Transverse colon (tissue), 4 donors: ENCODE results near the gene P4HA1. TPM values are rescaled to one million over a fixed set of nuclear protein-coding genes. Genes with fewer than 3 reads are reported as not detected.

ENCODE experiments used
- DNase-seq: peaks from one replicate; pipeline ENCODE4 v3.0.0-alpha.2; 2019
- H3K27ac ChIP-seq, 4 donors: fragments of 200-600 bp; sonication (generic); 2 replicates each; pipeline ENCODE4 v1.5.1; 2016 to 2018; ENCODE audit warnings: inconsistent platforms in 4 of 4
- H3K27me3 ChIP-seq: fragments of 200-600 bp; sonication (generic); 2 replicates; pipeline ENCODE4 v1.5.1; 2017; ENCODE audit warnings: inconsistent platforms
- H3K36me3 ChIP-seq, 4 donors: fragments of 200-600 bp; sonication (generic); 2 replicates each; pipeline ENCODE4 v1.5.1; 2017 to 2019; ENCODE audit warnings: inconsistent platforms in 4 of 4
- H3K4me1 ChIP-seq, 4 donors: fragments of 200-600 bp; sonication (generic); 2 replicates each; pipeline ENCODE4 v1.5.1; 2017 to 2020; ENCODE audit warnings: inconsistent platforms in 4 of 4
- H3K4me3 ChIP-seq, 4 donors: fragments of 200-600 bp; sonication (generic); 1 replicate in 1 of 4; 2 replicates in 3 of 4; pipeline versions ENCODE4 v1.5.1 to v1.6.1; 2017 to 2019; ENCODE audit warnings: inconsistent platforms in 4 of 4
- H3K9me3 ChIP-seq, 2 donors: fragments of 200-600 bp; sonication (generic); 2 replicates each; pipeline ENCODE4 v1.5.1; 2017 to 2019; ENCODE audit warnings: inconsistent platforms in 2 of 2
- CTCF ChIP-seq, 5 experiments: fragments of 200-600 bp in 3 of 5; fragments of 450-650 bp in 2 of 5; sonication (generic) in 3 of 5; IDR thresholded peaks; 1 replicate in 2 of 5; 2 replicates in 3 of 5; pipeline ENCODE4 v1.5.1; 2016 to 2017; ENCODE audit warnings: antibody characterized with exemption in 5 of 5, inconsistent platforms in 3 of 5, mild to moderate bottlenecking in 2 of 5, moderate library complexity in 1 of 5
- EP300 ChIP-seq: sonication (generic); formaldehyde crosslinking; IDR thresholded peaks from one replicate; pipeline ENCODE4 v1.6.1; 2017; ENCODE audit warnings: antibody characterized with exemption, low read depth
- POLR2A ChIP-seq: fragments of 450-650 bp; IDR thresholded peaks from one replicate; pipeline ENCODE4 v1.6.1; 2016; ENCODE audit warnings: antibody characterized with exemption, mild to moderate bottlenecking, moderate library complexity
- POLR2AphosphoS5 ChIP-seq, 3 donors: sonication (generic); formaldehyde crosslinking; IDR thresholded peaks; one replicate each; pipeline ENCODE4 v1.6.1; 2016; ENCODE audit warnings: antibody characterized with exemption in 3 of 3
- WGBS, 2 donors: methylation state at CpG; one replicate each; pipeline ENCODE4 v1.1.5; 2018; ENCODE audit warnings: low coverage in 1 of 2; 5-methylcytosine and 5-hydroxymethylcytosine counted together
- in situ Hi-C, 4 donors: fragments of 200-750 bp; cut with MboI; loops; one replicate each; pipeline versions ENCODE4 v1.15.0 to v1.15.1; 2017; ENCODE audit warnings: low sequenced_read_pairs in 3 of 4, low pct_ligation_motif_present in 1 of 4, low pct_unique_long_range_greater_than_20kb in 1 of 4
- intact Hi-C: fragments of 100-400 bp; cut with DNase I; formaldehyde crosslinking; loops from one replicate; pipeline ENCODE4 v1.15.1; 2023; ENCODE audit warnings: low total_unique reads
- total RNA-seq, 4 donors: library from RNA; depleted of rRNA; stranded (reverse); fragments of >200 nt; gene quantifications; one replicate each; pipeline ENCODE4 v1.1.0, GENCODE V29; 2016

P4HA1 gene
- total RNA-seq, result 10 to 100 TPM; 10.5 to 28.6 (median 14.4) TPM

- in situ Hi-C loops (loop anchor here in 2 of 4 donors (5.0 to 10.0 kb wide), 2 partner anchors 61 to 68 kb away; partner anchors contain the start of genes ECD (in 1 of the 2) and FAM149B1 (in 1 of the 2)), intact Hi-C loops (no loop called here)
- peaks cover 6 to 18% (median 10%) of the 10 kb centered on the region in 4 donors for H3K4me1 ChIP-seq
- H3K36me3 ChIP-seq, result no peaks in the 10 kb centered on the region
- WGBS, 2 donors, result 0% methylated on average over 16 to 64 of the region's 75 CpGs
- TF ChIP-seq POLR2AphosphoS5 (IDR thresholded peaks at IDR 0.05) (peak; percentile 98 to 99 (median 99)), CTCF (IDR thresholded peaks at IDR 0.05) (peak; percentile 49 to 76 (median 61)), POLR2A (peak; percentile 97), EP300 (no peak)
- peak; percentile 99 for DNase-seq
- peak within 1 kb of the TSS; percentile 68 to 96 (median 84) for H3K4me3 ChIP-seq
- H3K9me3 ChIP-seq, result no peaks in the 10 kb centered on the region
- H3K27ac ChIP-seq, result peak within 1 kb of the TSS; percentile 90 to 98 (median 96)
- no peaks in the 10 kb centered on the region for H3K27me3 ChIP-seq
Measured at GRCh38 chr10:73096449-73097304, at the start of gene P4HA1. Gene P4HA1, minus strand, starts transcription at chr10:73096866. Its CDS starts 21,983 bp downstream, at chr10:73074883.

- WGBS, 2 donors, result 83 to 88% methylated on average over 3 of the region's 3 CpGs
- no peaks in the 10 kb centered on the region for H3K27me3 ChIP-seq
- H3K27ac ChIP-seq, result no peak overlapping the region
- DNase-seq, result no peak
- intact Hi-C loops, result no loop called here
- no peaks in the 10 kb centered on the region for H3K9me3 ChIP-seq
- no peak overlapping the region for H3K4me3 ChIP-seq
- TF ChIP-seq POLR2AphosphoS5 (IDR thresholded peaks at IDR 0.05) (no peak), POLR2A (no peak)
- in situ Hi-C loops, result no loop called here
- peaks cover 0 to 84% (median 40%) of the 10 kb centered on the region in 4 donors for H3K36me3 ChIP-seq
- H3K4me1 ChIP-seq, result no peaks in the 10 kb centered on the region
Measured at GRCh38 chr10:73141603-73142002, 44.9 kb upstream of the P4HA1 start.

GRCh38 chr10:73139251-73139650, 42.6 kb upstream of the P4HA1 start:
- Histone ChIP-seq H3K27ac (no peak overlapping the region), H3K4me3 (no peak overlapping the region), H3K9me3 (no peaks in the 10 kb centered on the region), H3K36me3 (peaks cover 0 to 81% (median 38%) of the 10 kb centered on the region in 4 donors), H3K4me1 (peaks cover 0 to 7% (median 3%) of the 10 kb centered on the region in 4 donors), H3K27me3 (no peaks in the 10 kb centered on the region)
- in situ Hi-C loops, result no loop called here
- 70 to 77% methylated on average over 2 of the region's 2 CpGs for WGBS, 2 donors
- TF ChIP-seq CTCF (IDR thresholded peaks at IDR 0.05) (no peak), EP300 (no peak), POLR2AphosphoS5 (IDR thresholded peaks at IDR 0.05) (no peak), POLR2A (no peak)
- no peak for DNase-seq
- intact Hi-C loops, result no loop called here

GRCh38 chr10:73136627-73137026, 40.0 kb upstream of the P4HA1 start:
- no peaks in the 10 kb centered on the region for H3K9me3 ChIP-seq
- H3K27me3 ChIP-seq, result no peaks in the 10 kb centered on the region
- TF ChIP-seq POLR2A (no peak), CTCF (IDR thresholded peaks at IDR 0.05) (no peak), POLR2AphosphoS5 (IDR thresholded peaks at IDR 0.05) (no peak), EP300 (no peak)
- WGBS, 2 donors, result 85 to 100% methylated on average over 2 of the region's 2 CpGs
- H3K4me3 ChIP-seq, result no peak overlapping the region
- H3K27ac ChIP-seq, result no peak overlapping the region
- intact Hi-C loops (no loop called here), in situ Hi-C loops (no loop called here)
- no peak for DNase-seq
- peaks cover 0 to 86% (median 40%) of the 10 kb centered on the region in 4 donors for H3K36me3 ChIP-seq
- H3K4me1 ChIP-seq, result peaks cover 0 to 7% (median 3%) of the 10 kb centered on the region in 4 donors
